ENCODE data around the gene FOXN4.

The FOXN4 gene

GRCh38 chr12:109304485-109304884 is 4.6 kb downstream of the FOXN4 start:
- no peak for DNase-seq

- no peak for DNase-seq
Observed at GRCh38 chr12:109302770-109303169, 6.3 kb downstream of the FOXN4 start.

DNA sequence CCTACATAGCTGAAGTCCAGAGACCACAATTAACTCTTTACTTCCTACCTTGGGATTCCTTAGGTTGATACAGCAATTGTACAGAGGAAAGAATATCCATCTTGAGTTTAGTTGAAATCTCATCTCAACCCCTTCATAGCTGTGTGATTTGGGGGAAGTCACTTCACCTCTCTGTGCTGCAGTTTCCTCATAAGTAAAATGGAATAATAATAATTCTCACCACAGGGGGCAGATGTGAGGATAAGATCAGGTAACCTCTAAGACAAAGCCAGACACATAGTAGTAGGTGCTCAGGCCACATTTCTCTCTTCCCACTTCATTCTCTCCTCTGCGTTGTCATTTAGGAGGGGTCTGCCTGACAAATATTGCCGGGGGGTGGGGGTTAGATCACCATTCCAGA is 6.7 kb downstream of the FOXN4 start:
- peak; percentile 9 for DNase-seq

DNA sequence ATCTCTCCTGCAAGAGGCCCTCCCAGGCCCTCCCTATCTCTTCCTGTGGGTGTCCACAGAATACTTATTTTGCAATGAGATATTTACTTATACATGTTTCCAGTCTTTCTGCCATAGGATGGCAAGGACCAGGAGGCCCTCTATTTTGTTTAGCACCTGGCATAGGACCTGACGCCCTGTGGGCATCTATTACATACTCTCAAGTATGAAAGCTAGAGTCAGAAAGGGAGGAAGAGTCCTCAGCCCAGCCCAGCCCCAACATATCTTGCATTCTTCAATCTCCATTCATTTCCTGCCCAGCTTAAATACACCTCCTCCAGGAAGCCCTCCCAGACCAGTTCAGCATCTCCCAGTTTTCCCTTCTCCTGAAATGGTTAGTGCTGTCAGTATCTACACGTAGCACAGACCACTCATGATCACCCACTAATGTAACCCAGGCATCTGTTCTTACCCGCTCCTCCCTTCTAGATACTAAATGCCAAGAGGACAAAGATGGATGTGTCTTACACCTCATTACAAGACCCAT is 7.4 kb downstream of the FOXN4 start:
- no peak for DNase-seq

DNA sequence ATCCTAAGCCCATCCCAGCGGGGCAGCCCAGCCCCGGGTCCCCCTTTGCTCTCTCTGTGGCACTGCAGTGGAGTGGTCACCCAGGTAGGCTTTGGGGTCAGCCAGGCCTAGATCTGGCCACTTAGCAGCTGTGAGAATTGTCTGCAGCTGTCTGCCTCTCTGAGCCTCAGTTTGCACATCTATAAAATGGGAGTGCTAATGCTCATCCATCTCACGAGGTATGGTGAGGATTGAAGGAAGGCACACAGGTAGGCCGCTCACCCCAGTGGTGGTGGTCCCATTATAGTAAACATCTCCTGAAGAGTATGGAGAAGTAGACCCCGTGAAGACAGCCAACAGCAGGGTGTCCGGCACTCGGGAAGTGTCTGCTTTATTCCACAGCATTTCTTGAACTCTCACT is 9.2 kb downstream of the FOXN4 start:
- DNase-seq = no peak

GRCh38 chr12:109296431-109296830 is 12.7 kb downstream of the FOXN4 start:
- DNase-seq = no peak

DNA sequence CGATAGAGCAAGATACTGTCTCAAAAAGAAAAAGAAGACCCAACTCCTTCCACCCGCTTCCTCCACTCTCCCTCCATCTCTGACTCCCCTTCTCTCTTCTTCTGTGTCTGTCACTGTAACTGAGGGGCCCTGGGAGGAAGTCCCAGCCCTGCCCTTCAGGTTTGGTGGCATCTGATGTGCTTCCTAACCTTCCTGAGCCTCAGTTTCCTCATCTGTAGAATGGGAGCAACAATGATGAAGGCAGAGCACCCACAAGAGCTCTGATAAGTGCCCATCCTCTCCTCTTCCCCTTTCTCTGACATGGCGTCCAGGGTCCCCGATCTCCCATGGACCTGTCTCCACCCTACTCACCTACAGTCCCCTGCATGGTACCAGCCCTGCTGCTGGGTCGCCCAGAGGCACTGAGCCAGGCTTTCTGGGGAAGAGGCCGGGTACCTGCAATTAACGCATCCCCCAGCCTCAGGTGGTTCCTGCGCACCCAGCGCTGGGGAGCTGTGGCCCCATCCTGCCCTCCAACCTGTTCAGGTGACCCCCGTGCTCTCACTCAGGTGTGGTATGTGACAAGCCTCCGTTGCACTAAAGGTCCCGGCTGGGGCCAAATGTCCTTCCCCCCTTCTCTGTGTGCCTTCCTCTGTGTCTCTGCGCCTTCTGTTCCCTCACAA is 13.2 kb downstream of the FOXN4 start:
- DNase-seq = no peak

DNA sequence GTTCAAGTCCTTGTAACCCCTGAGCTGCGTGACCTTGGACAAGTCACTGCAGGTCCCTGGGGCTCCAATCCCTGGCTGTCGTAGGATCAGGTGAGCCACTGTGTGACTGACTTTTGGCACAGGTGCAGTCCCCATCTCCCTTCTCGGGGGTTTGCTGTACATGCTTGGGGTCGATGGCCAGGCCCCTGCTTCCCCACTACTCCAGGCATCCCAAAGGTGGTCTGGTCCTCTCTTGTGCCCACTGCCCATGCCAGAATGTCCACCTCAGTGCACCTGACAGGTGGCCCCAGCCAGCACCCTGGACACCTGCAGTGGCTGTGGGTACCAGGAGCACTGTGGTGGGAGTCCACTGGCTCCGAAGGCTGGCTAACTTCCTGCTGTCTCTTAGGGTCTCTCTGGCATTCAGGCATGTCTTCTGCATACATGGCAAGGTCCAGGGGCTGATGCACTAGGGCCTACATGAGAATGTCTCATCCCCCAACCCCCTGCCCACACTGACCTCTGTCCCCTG is 14.7 kb downstream of the FOXN4 start:
- no peak for DNase-seq

GRCh38 chr12:109293106-109293505 is 16.0 kb downstream of the FOXN4 start:
- no peak for DNase-seq

- no peak for DNase-seq
Observed at GRCh38 chr12:109292342-109292711, 16.8 kb downstream of the FOXN4 start.

DNA sequence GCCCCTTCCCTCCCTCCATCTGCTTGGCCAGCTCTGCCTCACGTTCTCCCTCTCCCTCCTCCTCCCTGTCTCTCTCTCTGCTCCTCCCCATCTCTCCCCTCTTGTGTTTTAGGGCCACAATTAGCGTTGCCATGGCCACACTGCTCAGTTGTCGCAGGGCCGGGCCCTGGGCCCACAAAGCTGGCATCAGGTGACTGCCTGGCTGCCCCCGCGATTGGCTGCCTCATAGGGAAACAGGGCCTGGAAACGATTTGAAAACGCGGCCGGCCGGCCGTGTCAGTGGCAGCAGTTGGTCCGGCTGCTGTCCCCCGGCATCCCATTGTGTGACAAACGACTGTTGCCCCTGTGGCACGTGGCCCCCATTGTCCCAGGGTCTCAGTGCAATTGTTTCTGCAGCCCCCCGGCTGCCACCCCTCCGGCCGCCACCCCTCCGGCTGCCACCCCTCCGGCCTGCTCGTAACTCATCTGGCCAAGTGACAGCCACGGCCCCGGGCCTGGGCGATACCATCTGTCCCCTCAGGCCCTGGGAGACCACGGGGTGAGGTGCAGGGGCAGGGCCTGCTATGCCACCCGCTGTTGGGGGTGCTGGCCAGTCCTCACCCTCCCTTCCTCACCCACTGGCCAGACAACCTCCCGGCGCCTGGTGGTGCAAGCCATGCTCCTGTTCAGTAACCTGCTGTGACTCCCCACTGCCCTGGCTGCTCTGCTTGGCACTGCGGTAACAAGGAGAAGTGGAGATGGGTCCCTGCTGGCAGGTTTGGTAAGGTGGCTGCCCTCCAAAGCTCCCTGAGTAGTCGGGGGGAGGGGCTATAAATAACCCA is 17.4 kb downstream of the FOXN4 start:
- peak; percentile 97 for DNase-seq

GRCh38 chr12:109291117-109291516 is 18.0 kb downstream of the FOXN4 start:
- DNase-seq = no peak

DNA sequence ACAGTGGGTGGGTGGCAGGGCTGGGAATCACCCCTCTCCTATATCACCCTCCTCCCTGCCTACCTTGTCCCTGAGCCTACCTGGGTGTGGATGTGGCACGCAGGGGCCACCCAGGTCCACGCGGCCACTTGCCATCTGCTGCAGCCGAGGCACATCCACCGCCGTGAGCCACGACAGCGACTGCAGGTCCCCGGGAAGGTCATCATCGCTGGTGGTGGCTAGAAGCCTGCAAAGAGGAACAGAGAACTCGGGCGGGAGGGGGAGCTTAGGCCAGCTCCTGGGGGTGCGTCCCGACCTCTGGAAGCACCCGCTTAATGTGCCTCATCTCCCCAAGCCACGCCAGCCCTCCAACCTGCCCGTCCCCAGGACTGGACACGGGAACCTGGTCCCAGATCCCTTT is 19.0 kb downstream of the FOXN4 start:
- DNase-seq = no peak

- no peak for DNase-seq
Observed at GRCh38 chr12:109289551-109289950, 19.5 kb downstream of the FOXN4 start.

DNA sequence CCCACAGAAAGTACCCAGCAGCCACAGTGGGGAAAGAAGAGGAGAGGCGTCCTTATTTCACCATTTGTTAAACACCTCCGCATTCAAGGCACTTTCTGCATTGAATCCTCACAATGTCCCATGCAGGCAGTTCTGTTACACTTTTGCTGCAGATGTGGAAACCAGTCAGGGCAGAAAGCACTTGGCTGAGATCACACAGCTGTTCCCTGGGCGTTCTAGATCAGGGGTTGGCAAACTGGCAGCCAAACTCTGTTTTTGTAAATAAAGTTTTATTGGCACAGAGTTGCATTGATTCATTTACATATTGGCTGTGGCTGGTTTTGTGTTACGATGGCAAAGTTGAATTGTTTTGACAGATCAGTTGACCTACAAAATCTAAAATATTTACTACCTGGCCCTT is 20.1 kb downstream of the FOXN4 start:
- DNase-seq = no peak

DNA sequence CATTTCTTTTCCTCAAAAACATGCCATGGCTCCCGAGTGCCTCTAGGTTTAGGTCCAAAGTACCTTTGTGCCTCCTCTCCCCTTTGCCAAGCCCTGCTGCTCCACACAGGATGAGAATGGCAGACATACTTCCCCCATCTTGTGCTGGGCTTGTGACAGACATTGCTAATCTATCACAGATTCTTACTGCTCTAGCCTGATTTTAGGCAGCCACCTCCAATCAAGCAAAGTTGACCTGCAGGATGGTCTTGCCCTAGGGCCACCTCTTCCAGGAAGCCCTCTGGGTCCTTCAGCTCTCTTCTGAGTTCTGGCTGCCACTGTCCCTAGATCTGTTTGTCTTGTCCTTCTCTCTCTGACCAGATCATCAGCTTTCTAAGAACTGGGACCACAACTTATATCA is 20.5 kb downstream of the FOXN4 start:
- no peak for DNase-seq

- DNase-seq = no peak
Observed at GRCh38 chr12:109287811-109288469, 21.1 kb downstream of the FOXN4 start.

GRCh38 chr12:109287181-109287580 is 21.9 kb downstream of the FOXN4 start:
- no peak for DNase-seq

- DNase-seq = no peak
Observed at GRCh38 chr12:109286652-109287051, 22.4 kb downstream of the FOXN4 start.

- no peak for DNase-seq
Observed at GRCh38 chr12:109286252-109286651, 22.8 kb downstream of the FOXN4 start.

GRCh38 chr12:109284392-109284791 is 24.7 kb downstream of the FOXN4 start:
- no peak for DNase-seq

DNA sequence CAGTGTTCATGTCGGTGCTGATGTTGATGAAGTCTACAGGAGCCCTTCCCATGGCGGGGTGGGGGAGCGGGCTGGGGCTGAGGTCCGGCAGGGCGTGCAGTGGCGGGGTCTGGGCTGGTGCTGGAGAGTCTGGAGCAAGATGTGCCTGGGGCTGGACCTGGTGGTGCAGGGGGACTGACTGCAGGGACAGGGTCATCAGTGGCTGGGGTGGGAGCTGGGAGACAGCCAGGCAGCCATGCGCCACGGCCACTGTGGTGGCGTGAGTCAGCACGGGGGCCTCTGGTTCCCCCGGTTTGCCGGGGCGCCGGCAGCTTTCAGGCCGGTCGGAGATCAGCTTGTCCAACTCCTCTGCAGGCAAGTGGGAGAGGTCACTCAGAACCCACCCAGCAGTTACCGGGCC is 27.6 kb downstream of the FOXN4 start:
- no peak for DNase-seq

DNA sequence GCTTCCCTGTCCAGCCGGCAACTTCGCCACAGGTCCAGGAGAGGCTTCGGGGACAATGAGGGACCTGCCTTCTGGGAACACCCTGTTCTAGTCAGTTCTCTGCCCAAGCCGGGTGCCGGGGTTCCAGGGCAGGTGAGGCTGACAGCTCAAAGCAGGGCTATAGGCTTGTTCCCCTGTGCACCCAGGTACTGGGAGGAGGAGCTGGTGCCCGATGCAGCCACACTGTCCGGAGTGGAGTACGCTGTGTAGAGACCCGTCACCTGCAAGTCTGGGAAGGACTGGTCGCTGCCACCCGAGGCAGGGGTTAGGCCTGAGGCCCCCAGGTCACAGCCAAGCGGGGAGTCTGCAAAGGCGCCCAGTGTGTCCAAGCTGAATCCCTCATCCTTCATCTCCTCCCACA is 29.6 kb downstream of the FOXN4 start:
- no peak for DNase-seq

GRCh38 chr12:109278912-109279311 is 30.2 kb downstream of the FOXN4 start:
- no peak for DNase-seq

Data from NCI-H146 (cell line).